WTC11 (cell line): Measurements from ENCODE around the gene RETREG1.

Experiments
- AFF4 ChIP-seq: sonication (generic); formaldehyde crosslinking; IDR thresholded peaks from 2 replicates; pipeline ENCODE4 v1.8.1; 2023; ENCODE audit warnings: mild to moderate bottlenecking, missing genetic modification reagents, borderline replicate concordance
- ATF1 ChIP-seq: sonication (generic); formaldehyde crosslinking; IDR thresholded peaks from 2 replicates; pipeline ENCODE4 v1.8.1; 2023; ENCODE audit warnings: mild to moderate bottlenecking, moderate library complexity, missing genetic modification reagents
- CTCF ChIP-seq: fragments of 200-600 bp; IDR thresholded peaks from 2 replicates; pipeline ENCODE4 v1.8.0; 2022; ENCODE audit warnings: antibody characterized with exemption
- IRF2 ChIP-seq: sonication (generic); formaldehyde crosslinking; IDR thresholded peaks from 2 replicates; pipeline ENCODE4 v1.8.0; 2022; ENCODE audit warnings: low read depth, missing genetic modification reagents, borderline replicate concordance
- PRDM15 ChIP-seq: sonication (generic); formaldehyde crosslinking; IDR thresholded peaks from 2 replicates; pipeline ENCODE4 v1.8.0; 2022; ENCODE audit warnings: missing genetic modification reagents
- ZNF138 ChIP-seq: sonication (generic); formaldehyde crosslinking; conservative IDR thresholded peaks from 2 replicates; pipeline ENCODE4 v1.8.1; 2022; ENCODE audit warnings: mild to moderate bottlenecking, moderate library complexity, missing genetic modification reagents

- TF ChIP-seq CTCF (peak; percentile 55; the same call in 1 of the 2 replicates), AFF4 (CRISPR knock-in tag) (no peak), ZNF138 (CRISPR knock-in tag) (no peak), ATF1 (no peak), IRF2 (CRISPR knock-in tag) (no peak), PRDM15 (CRISPR knock-in tag) (no peak)
Measured at GRCh38 chr5:16552666-16553343, 64.0 kb downstream of the RETREG1 start.
